ENCODE data around the gene MACROH2A2. TPM values are rescaled to one million over a fixed set of nuclear protein-coding genes. Genes with fewer than 3 reads are reported as not detected.

The MACROH2A2 gene
- total RNA-seq, 4 donors from 2014 or later: 9.9 to 21.3 (median 15.9) TPM

GRCh38 chr10:70092389-70092718, 39.7 kb downstream of the MACROH2A2 start:
- TF ChIP-seq POLR2AphosphoS5 (IDR thresholded peaks at IDR 0.05): no peak
- TF ChIP-seq POLR2A (IDR thresholded peaks at IDR 0.05): no peak
- TF ChIP-seq EP300 (IDR thresholded peaks at IDR 0.05): no peak
- no peak for TF ChIP-seq CTCF (IDR thresholded peaks at IDR 0.05)
- no peaks in the 10 kb centered on the region for H3K27me3 ChIP-seq
- no peak overlapping the region for H3K27ac ChIP-seq
- H3K4me1 ChIP-seq: no peaks in the 10 kb centered on the region
- WGBS: 91% methylated on average over 7 of the region's 7 CpGs
- no peak overlapping the region for H3K4me3 ChIP-seq
- H3K9me3 ChIP-seq: no peaks in the 10 kb centered on the region
- no peak for DNase-seq (ENCODE audit: low spot score in 2 of 2)
- H3K36me3 ChIP-seq: peaks cover 5% of the 10 kb centered on the region

GRCh38 chr10:70093335-70093944, 40.8 kb downstream of the MACROH2A2 start:
- Histone ChIP-seq H3K27me3 (no peaks in the 10 kb centered on the region), H3K4me3 (no peak overlapping the region), H3K27ac (no peak overlapping the region), H3K36me3 (peaks cover 8% of the 10 kb centered on the region), H3K4me1 (no peaks in the 10 kb centered on the region), H3K9me3 (no peaks in the 10 kb centered on the region)
- no peak for DNase-seq (ENCODE audit: low spot score in 2 of 2)
- TF ChIP-seq POLR2A (IDR thresholded peaks at IDR 0.05) (no peak), POLR2AphosphoS5 (IDR thresholded peaks at IDR 0.05) (no peak), EP300 (IDR thresholded peaks at IDR 0.05) (no peak), CTCF (IDR thresholded peaks at IDR 0.05) (no peak)
- 94% methylated on average over 9 of the region's 9 CpGs for WGBS

DNA sequence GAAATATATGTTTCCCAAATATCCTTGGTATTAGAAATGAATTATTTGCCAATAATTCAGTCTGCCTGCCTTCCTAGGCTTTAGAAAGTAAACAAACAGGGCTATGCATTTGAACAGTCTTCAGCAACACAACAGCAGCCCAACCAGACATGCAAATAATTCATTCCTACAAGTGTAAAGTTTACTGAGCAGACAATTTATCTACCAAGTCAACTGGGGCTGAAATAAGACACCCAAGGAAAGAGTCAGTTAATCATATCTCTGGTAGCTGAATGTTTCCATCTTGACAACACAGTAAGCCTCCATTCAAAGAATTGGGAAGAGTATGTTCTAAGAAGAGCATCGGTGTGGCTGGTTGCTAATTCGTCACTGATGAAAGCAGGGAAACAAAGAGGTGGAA, 41.6 kb downstream of the MACROH2A2 start:
- H3K4me1 ChIP-seq: no peaks in the 10 kb centered on the region
- H3K36me3 ChIP-seq: peaks cover 15% of the 10 kb centered on the region
- no peak for DNase-seq (ENCODE audit: low spot score in 2 of 2)
- no peak overlapping the region for H3K27ac ChIP-seq
- H3K9me3 ChIP-seq: no peaks in the 10 kb centered on the region
- 94% methylated on average over 2 of the region's 2 CpGs for WGBS
- TF ChIP-seq POLR2A (IDR thresholded peaks at IDR 0.05) (no peak), POLR2AphosphoS5 (IDR thresholded peaks at IDR 0.05) (no peak)
- no peaks in the 10 kb centered on the region for H3K27me3 ChIP-seq
- no peak overlapping the region for H3K4me3 ChIP-seq

GRCh38 chr10:70096016-70096704, 43.5 kb downstream of the MACROH2A2 start:
- Histone ChIP-seq H3K27ac (no peak overlapping the region), H3K9me3 (no peaks in the 10 kb centered on the region), H3K36me3 (peaks cover 18% of the 10 kb centered on the region), H3K4me3 (no peak overlapping the region), H3K27me3 (no peaks in the 10 kb centered on the region), H3K4me1 (no peaks in the 10 kb centered on the region)
- TF ChIP-seq CTCF (IDR thresholded peaks at IDR 0.05) (no peak), POLR2A (IDR thresholded peaks at IDR 0.05) (no peak), POLR2AphosphoS5 (IDR thresholded peaks at IDR 0.05) (no peak), EP300 (IDR thresholded peaks at IDR 0.05) (no peak)
- 87% methylated on average over 6 of the region's 6 CpGs for WGBS
- DNase-seq (ENCODE audit: low spot score in 2 of 2): no peak

DNA sequence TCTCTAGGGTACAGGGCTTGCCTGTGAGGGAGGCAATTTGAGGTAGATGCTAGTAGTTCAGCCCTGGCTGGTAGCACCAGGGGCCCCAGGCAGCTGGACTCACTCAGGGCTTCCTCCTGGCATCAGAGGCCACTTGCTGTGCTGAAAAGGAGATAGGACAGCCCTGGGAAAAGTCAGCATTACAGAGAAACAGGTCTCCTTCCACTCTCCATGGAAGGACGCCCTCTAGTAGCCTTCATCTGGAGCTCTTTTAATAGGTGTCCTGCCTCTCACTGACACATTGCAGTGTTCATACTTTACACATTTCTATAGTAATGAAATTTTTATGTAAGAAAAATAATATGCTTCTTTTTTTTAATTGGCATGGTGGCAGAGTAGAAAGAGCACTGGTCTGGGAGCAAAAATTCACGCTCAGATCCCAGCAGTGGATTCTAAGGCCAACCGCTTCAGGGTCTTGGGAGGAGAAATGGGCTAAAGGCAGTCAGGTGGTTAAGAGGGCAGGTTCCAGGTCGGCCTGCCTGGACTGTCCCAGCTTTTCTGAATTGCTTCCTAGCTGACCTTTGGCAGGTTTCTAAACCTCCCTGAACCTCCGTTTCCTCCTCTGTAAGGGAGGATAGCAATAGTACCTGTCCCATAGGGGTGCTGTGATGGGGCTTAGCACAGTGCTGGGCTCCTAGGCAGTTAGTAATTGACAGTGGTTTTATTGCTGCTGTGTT, 44.2 kb downstream of the MACROH2A2 start:
- H3K27ac ChIP-seq: no peak overlapping the region
- TF ChIP-seq CTCF (IDR thresholded peaks at IDR 0.05) (no peak), EP300 (IDR thresholded peaks at IDR 0.05) (no peak), POLR2A (IDR thresholded peaks at IDR 0.05) (no peak), POLR2AphosphoS5 (IDR thresholded peaks at IDR 0.05) (no peak)
- H3K9me3 ChIP-seq: no peaks in the 10 kb centered on the region
- DNase-seq (ENCODE audit: low spot score in 2 of 2): no peak
- peaks cover 18% of the 10 kb centered on the region for H3K36me3 ChIP-seq
- H3K27me3 ChIP-seq: no peaks in the 10 kb centered on the region
- WGBS: 97% methylated on average over 5 of the region's 5 CpGs
- H3K4me1 ChIP-seq: no peaks in the 10 kb centered on the region
- H3K4me3 ChIP-seq: no peak overlapping the region
